ENCODE measurements around the gene POU3F1.

POU3F1 gene

DNA sequence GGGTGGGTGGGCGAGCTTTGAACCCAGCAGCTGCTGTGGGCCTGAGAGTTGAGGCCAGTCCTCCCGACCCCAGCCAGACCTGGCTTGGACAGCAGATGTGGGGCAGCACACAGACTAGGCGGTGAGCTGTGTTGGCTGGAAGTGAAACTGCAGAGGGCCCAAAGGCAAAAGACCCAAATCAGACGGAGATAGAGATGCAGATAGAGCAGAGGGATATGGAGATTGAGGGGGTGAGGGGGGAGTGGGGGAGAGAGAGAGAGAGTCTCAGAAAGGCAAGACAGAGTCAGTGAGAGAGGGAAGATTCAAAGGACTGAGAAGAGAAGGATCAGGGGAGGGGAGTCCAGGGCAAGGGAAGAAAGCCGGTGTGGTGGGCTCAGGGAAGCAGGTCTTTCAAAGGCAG, 17.0 kb upstream of the POU3F1 start:
- TF ChIP-seq, protein P1, sequence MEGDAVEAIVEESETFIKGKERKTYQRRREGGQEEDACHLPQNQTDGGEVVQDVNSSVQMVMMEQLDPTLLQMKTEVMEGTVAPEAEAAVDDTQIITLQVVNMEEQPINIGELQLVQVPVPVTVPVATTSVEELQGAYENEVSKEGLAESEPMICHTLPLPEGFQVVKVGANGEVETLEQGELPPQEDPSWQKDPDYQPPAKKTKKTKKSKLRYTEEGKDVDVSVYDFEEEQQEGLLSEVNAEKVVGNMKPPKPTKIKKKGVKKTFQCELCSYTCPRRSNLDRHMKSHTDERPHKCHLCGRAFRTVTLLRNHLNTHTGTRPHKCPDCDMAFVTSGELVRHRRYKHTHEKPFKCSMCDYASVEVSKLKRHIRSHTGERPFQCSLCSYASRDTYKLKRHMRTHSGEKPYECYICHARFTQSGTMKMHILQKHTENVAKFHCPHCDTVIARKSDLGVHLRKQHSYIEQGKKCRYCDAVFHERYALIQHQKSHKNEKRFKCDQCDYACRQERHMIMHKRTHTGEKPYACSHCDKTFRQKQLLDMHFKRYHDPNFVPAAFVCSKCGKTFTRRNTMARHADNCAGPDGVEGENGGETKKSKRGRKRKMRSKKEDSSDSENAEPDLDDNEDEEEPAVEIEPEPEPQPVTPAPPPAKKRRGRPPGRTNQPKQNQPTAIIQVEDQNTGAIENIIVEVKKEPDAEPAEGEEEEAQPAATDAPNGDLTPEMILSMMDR (IDR thresholded peaks at IDR 0.05; ENCODE audit: low read length), result no peak
- TF ChIP-seq EZH2phosphoT487 (IDR thresholded peaks at IDR 0.05; ENCODE audit: low read length), result no peak
- TF ChIP-seq EZH2 (optimal IDR thresholded peaks at IDR 0.05; ENCODE audit: low read depth, low read length), result no peak
- Histone ChIP-seq H3K4me3 (ENCODE audit: low read length) (no peak overlapping the region), H3K9me2 (replicated peaks; ENCODE audit: insufficient read depth, low read length) (no peaks in the 10 kb centered on the region), H3K4me2 (ENCODE audit: low read depth, low read length) (no peak overlapping the region), H3F3A (ENCODE audit: insufficient read depth, low read length) (no peaks in the 10 kb centered on the region), H3K9ac (ENCODE audit: low read length) (no peak overlapping the region), H3K36me3 (replicated peaks; ENCODE audit: insufficient read depth, low read length) (no peaks in the 10 kb centered on the region), H2AFZ (ENCODE audit: low read length) (no peak overlapping the region), H3K4me1 (ENCODE audit: low read length) (no peaks in the 10 kb centered on the region), H4K20me1 (ENCODE audit: insufficient read depth, low read length) (no peaks in the 10 kb centered on the region), H3K79me2 (ENCODE audit: low read length) (no peaks in the 10 kb centered on the region), H3K27me3 (replicated peaks; ENCODE audit: insufficient read depth, low read length) (no peaks in the 10 kb centered on the region), H3K27ac (ENCODE audit: low read length) (no peak overlapping the region), H3K9me3 (replicated peaks; ENCODE audit: insufficient read depth, low read length) (no peaks in the 10 kb centered on the region)
- no peak for DNase-seq

DNA sequence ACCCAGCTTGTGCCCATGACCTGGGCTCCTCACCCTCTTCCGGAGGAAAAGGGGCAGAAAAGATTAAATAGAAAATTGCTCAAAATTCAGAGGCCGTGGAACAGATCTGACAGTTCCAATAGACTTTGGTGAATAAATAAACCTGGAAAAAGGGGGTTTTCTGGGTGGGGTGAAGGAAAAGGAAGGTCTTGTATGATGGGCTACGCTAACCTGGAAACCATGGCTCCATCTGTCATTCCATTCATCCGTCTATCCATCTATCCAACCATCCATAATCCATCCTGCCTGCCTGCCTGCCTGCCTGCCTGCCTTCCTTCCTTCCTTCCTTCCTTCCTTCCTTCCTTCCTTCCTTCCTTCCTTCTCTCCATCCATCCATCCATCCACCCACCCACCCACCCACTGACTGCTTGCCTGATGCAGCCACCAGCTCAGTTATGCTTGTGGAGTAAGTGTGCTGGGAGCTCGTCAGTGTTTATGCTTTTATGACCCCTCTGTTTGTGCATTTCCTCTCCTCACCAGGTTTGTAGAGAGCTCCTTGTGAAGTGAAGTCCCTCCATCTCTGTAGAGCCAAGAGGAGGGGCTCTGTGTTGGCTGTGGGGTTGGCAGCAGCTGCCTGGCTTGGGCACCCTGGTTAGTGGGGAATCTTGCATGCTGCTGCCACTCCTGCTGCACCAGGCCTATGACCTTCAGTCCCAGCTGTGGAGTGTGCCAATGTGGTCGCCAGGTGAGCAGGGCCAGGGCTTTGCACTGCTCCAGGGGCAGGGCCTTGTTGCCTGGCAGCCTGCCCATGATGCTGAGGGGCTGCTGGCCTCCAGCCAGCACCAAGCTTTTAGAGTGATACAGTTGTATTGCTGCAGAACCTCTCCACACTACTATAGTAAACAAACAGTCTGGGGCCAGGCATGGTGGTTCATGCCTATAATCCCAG, 16.0 kb upstream of the POU3F1 start:
- no peak for DNase-seq

DNA sequence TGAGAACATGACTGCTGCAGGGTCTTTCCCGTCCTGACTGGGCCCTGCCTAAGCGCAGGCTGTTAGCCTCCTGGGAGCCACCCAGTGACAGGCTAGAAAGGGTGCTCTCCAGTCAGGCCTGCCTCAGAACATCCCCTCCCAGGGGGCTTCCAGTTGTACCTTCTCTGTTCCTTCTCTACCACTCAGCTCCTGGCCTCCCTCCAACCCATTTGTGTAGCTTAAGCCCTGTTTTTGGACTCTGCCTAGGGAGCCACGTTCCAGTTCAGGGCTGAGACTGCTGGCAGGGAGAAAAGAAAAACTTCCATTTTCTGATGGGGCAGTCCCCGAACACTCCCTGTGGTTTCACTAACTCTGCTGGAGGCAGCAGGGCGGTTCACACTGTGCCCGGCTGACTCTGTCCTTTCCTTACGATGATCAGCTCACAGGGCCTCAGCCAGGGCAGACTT, 15.3 kb upstream of the POU3F1 start:
- Histone ChIP-seq H3K9me3 (replicated peaks; ENCODE audit: insufficient read depth, low read length) (no peaks in the 10 kb centered on the region), H3K27me3 (replicated peaks; ENCODE audit: insufficient read depth, low read length) (no peaks in the 10 kb centered on the region), H2AFZ (ENCODE audit: low read length) (0 out of 2 replicates have a peak overlapping the region, but pooled peaks have one; percentile 30), H3K36me3 (replicated peaks; ENCODE audit: insufficient read depth, low read length) (no peaks in the 10 kb centered on the region), H3K9me2 (replicated peaks; ENCODE audit: insufficient read depth, low read length) (no peaks in the 10 kb centered on the region), H3K4me2 (ENCODE audit: low read depth, low read length) (peak overlapping the region; percentile 35; the same call in 1 of the 2 replicates), H3K4me3 (ENCODE audit: low read length) (no peak overlapping the region), H3K27ac (ENCODE audit: low read length) (no peak overlapping the region), H3K9ac (ENCODE audit: low read length) (no peak overlapping the region), H4K20me1 (ENCODE audit: insufficient read depth, low read length) (no peaks in the 10 kb centered on the region), H3F3A (ENCODE audit: insufficient read depth, low read length) (no peaks in the 10 kb centered on the region), H3K4me1 (ENCODE audit: low read length) (no peaks in the 10 kb centered on the region), H3K79me2 (ENCODE audit: low read length) (no peaks in the 10 kb centered on the region)
- TF ChIP-seq EZH2phosphoT487 (IDR thresholded peaks at IDR 0.05; ENCODE audit: low read length), result no peak
- TF ChIP-seq, protein P1 (IDR thresholded peaks at IDR 0.05; ENCODE audit: low read length), result no peak
- no peak for TF ChIP-seq EZH2 (optimal IDR thresholded peaks at IDR 0.05; ENCODE audit: low read depth, low read length)
- DNase-seq, result no peak

More for the DNA sequence above, 16.0 kb upstream of the POU3F1 start:
- Histone ChIP-seq H3K27me3 (replicated peaks; ENCODE audit: insufficient read depth, low read length) (no peaks in the 10 kb centered on the region), H2AFZ (ENCODE audit: low read length) (0 out of 2 replicates have a peak overlapping the region, but pooled peaks have one; percentile 30), H3K27ac (ENCODE audit: low read length) (no peak overlapping the region), H3K9me3 (replicated peaks; ENCODE audit: insufficient read depth, low read length) (no peaks in the 10 kb centered on the region), H3K9ac (ENCODE audit: low read length) (no peak overlapping the region), H4K20me1 (ENCODE audit: insufficient read depth, low read length) (no peaks in the 10 kb centered on the region), H3K4me3 (ENCODE audit: low read length) (no peak overlapping the region), H3K4me1 (ENCODE audit: low read length) (no peaks in the 10 kb centered on the region), H3K9me2 (replicated peaks; ENCODE audit: insufficient read depth, low read length) (no peaks in the 10 kb centered on the region), H3K79me2 (ENCODE audit: low read length) (no peaks in the 10 kb centered on the region), H3F3A (ENCODE audit: insufficient read depth, low read length) (no peaks in the 10 kb centered on the region), H3K4me2 (ENCODE audit: low read depth, low read length) (peak overlapping the region; percentile 35; the same call in 1 of the 2 replicates), H3K36me3 (replicated peaks; ENCODE audit: insufficient read depth, low read length) (no peaks in the 10 kb centered on the region)
- TF ChIP-seq, protein P1 (IDR thresholded peaks at IDR 0.05; ENCODE audit: low read length), result no peak
- TF ChIP-seq EZH2phosphoT487 (IDR thresholded peaks at IDR 0.05; ENCODE audit: low read length) (no peak), EZH2 (optimal IDR thresholded peaks at IDR 0.05; ENCODE audit: low read depth, low read length) (no peak)
